Measurements from ENCODE around the gene SLC2A3.
"Not testable (repeated sequence)": the region's sequence is repeated elsewhere in the genome, so short reads cannot be mapped to it uniquely, and the experiment has no call there.

SLC2A3 gene

GRCh38 chr12:7935590-7936581 is at the start of gene SLC2A3:
Gene SLC2A3, minus strand, starts transcription at chr12:7936187. Its CDS starts 153 bp downstream, at chr12:7936034.
- DNase-seq (ENCODE audit: low spot score): peak; percentile 28

GRCh38 chr12:7984900-7985299 is 48.9 kb upstream of the SLC2A3 start:
- no peak for DNase-seq (ENCODE audit: low spot score)

DNA sequence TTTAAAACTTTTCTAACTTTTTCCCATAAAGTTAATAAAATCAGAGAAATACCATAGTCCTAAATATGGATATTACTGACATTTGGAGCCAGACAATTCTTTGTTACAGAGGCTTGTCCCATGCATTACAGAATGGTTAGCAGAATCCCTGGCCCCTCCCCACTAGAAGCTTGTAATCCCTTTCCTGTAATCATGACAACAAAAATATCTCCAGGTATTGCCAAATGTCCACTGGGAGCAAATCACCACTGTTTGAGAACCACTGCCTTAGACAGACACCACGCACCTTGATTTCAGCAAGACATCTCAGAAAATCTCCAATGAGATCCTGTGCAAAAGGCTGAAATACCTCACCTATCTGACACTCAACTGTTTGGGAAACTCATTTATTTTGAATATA is 47.5 kb upstream of the SLC2A3 start:
- not testable (repeated sequence) for DNase-seq (ENCODE audit: low spot score)

DNA sequence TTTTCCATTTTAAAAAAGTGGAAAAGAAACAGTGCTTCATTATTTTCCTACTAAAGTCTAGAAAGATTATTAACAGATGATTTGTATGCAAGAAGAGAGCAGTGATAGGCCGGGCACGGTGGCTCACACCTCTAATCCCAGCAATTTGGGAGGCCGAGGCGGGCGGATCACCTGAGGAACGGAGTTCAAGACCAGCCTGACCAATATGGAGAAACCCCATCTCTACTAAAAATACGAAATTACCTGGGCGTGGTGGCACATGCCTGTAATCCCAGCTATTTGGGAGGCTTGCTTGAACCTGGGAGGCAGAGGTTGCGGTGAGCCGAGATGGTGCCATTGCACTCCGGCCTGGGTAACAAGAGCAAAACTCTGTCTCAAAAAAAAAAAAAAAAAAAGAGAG is 47.0 kb upstream of the SLC2A3 start:
- DNase-seq (ENCODE audit: low spot score): not testable (repeated sequence)

DNA sequence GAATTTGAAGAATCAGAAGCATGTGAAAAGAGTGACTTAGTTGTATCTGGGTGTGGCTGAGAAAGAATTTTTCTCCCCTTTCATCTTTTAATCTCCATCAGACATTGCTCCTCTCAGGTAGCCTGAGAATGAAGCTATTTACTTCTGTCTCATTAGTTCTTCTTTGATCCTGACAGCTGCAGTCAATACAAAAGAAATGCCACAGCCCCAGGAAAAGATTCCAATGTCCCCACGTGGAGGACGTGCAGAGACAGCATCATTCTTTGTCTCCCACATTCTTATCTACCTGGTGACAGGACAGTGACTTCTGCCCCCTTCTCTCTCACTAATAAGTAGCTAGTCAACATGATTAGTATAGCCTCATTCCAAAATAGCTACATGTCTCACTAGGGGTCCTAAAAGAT is 46.3 kb upstream of the SLC2A3 start:
- DNase-seq (ENCODE audit: low spot score): not testable (repeated sequence)

DNA sequence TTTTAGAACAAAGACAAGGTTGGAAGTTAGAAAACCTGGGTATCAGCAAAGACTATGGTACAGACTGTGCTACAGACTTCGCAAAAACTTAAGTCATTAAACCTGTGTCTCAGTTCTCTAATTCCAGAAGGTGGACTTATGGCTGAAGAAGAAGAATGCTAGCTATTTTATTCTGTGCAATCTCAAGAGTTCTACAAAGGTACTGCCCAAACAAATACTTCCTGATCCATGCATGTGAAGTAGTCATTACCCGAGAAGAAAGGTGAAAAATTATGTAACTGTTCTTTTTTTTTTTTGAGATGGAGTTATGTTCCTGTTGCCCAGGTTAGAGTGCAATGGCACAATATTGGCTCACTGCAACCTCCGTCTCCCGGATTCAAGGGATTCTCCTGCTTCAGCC is 45.5 kb upstream of the SLC2A3 start:
- DNase-seq (ENCODE audit: low spot score): no peak

- not testable (repeated sequence) for DNase-seq (ENCODE audit: low spot score)
Measured at GRCh38 chr12:7977351-7978124, 41.6 kb upstream of the SLC2A3 start.

DNA sequence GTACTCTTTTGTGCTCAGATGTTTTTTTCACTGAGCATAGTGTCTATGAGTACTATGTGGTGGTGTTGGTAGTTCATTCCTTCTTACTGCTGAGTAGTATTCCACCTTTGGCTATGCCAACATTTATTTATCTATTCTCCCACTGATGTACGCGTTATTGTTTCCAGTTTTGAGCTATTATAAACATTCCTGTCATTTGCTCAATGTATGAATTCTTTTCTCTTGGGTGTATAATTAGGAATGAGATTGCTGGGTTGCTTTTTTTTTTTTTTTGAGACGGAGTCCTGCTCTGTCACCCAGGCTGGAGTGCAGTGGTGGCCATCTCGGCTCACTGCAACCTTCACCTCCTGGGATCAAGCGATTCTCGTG is 37.5 kb upstream of the SLC2A3 start:
- DNase-seq (ENCODE audit: low spot score): no peak

- no peak for DNase-seq (ENCODE audit: low spot score)
Measured at GRCh38 chr12:7972734-7973456, 36.9 kb upstream of the SLC2A3 start.

DNA sequence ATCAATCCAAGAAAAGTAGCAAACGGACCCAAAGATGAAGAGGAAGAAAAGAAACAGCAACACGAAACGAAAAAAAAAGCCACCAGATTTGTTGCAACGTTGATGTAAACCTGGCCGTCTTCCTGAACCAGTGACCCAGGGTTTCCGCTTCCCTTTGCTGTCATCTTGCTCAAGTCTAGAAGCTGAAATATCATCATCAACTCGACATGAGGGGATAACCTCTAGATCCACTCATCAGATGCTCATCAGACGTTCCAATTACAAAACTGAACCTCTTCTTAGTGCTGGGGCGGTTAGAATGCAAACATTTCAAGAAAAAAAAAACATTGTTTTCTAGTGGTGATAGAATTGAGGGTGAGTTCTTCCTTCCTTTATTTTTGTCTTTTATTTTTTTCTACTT is 36.3 kb upstream of the SLC2A3 start:
- not testable (repeated sequence) for DNase-seq (ENCODE audit: low spot score)

DNA sequence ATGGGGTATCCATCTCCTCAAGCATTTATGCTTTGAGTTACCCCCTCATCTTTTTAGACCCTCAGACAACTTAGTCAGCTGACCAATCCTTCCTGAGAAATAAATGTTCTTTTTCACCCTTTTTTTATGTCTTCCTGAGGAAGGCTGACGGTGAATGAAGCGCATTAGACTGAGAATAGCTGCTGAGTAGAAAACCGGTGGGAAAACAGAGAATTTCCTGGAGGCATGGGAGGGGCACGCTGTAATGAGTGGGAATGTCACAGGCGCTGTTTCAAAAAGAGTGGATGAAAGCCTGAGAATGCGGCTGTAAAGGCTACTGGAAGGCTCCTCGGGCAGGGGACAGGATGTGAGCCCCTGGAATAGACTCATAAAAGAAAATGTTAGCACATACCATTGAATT is 35.8 kb upstream of the SLC2A3 start:
- DNase-seq (ENCODE audit: low spot score): not testable (repeated sequence)

DNA sequence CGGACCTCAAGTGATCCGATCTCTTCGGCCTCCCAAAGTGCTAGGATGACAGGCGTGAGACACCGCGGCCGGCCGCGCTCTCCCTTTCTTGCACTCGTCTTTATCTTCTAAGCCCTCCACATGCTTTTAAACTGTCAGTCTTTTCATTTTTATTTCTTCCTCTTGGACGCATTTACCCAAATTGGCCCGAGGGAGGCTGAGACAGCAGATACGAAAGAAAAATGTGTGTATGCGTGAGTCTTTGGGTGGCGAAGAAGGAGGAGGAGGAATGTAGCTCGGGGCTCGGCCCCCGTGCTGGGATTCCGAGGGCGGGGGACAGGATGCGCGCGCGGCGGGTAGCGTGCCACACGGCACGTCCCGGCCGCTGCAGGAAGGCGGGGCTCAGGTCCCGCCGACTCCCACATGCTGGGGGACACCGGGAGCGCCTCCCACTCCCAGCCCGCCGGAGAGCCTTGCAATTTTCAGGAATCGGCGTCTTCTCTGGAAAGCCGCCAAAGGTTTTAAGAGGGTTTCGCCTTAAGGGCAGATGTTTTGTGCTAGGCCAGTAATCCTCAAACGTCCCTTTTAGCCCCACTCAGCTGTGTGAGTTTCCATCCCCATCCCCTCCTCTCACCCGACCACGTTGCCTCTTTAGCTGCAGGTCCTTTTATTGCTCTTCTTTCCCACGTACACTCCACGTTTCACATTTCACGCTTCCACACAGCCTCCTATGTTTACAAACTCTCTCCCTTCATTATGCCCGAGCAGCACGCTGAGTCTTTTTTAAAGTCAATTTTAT is 34.7 kb upstream of the SLC2A3 start:
- DNase-seq (ENCODE audit: low spot score): peak; percentile 91

DNA sequence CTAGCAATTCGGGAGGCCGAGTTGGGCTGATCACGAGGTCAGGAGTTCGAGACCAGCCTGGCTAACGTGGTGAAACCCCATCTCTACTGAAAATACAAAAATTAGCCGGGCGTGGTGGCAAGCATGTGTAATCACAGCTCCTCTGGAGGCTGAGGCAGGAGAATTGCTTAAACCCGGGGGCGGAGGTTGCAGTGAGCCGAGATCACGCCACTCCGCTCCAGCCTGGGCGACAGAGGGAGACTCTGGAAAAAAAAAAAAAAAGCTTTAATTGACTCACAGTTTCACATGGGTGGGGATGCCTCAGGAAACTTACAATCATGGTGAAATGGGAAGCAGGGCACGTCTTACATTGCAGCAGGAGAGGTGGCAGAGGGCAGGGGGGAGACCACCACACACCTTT is 30.6 kb upstream of the SLC2A3 start:
- DNase-seq (ENCODE audit: low spot score): no peak

- DNase-seq (ENCODE audit: low spot score): not testable (repeated sequence)
Measured at GRCh38 chr12:7964669-7965068, 28.7 kb upstream of the SLC2A3 start.

DNA sequence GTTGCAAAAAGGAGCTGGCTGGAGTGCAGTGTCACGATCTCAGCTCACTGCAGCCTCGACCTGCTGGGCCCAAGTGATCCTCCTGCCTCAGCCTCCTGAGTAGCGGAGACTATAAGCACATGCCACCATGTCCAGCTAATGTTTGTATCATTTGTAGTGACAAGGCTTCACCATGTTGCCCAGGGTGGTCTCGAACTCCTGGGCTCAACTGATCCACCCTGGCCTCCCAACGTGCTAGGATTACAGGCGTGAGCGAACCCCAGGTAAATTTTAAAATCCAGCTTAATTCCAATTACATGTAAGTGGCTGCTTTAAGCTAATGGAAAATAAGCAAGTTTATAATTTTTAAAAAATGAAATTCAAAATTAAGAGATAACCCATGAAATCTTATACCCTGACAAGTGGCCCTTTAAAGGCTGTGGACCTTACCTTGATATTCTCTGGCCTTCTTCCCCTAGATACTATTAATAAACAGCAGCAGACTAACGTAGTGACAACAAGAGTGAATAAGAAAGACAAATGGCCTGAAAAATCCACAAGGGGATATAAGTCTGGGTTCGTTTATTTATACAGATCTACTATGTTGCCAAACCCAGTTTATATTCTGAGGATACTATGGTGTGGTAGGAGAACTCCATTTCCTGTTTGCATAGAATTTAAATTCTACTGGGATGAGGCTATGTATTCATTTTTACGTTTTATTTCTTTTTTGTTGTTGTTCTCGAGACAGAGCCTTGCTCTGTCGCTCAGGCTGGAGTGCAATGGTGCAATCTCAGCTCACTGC is 25.6 kb upstream of the SLC2A3 start:
- no peak for DNase-seq (ENCODE audit: low spot score)

- no peak for DNase-seq (ENCODE audit: low spot score)
Measured at GRCh38 chr12:7959701-7960121, 23.7 kb upstream of the SLC2A3 start.

DNA sequence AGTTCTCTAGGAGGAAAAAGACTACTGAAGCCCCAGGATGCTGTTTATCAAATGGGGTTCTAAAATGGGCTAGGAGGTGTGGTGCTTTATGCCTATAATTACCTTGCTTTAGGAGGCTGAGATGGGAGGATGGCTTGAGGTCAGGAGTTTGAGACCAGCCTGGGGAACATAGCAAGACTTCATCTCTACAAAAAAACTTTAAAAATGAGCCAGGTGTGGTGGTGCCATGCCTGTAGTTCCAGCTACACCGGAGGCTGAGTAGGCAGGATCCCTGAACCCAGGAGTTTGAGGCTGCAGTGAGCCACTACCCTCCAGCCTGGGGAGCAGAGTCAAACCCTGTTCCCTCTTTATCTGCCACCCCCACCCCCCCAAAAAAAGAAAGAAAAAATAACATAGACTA is 23.3 kb upstream of the SLC2A3 start:
- DNase-seq (ENCODE audit: low spot score): no peak

DNA sequence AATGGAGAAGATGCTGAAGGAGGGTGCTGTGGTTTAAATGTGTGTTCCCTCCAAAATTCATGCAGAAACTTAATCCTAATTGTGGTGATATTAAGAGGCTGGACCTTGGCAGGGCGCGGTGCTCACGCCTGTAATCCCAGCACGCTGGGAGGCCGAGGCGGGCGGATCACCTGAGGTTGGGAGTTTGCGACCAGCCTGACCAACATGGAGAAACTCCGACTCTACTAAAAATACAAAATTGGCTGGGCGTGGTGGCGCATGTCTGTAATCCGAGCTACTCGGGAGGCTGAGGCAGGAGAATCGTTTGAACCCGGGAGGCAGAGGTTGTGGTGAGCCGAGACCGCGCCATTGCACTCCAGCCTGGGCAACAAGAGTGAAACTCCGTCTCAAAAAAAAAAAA is 18.9 kb upstream of the SLC2A3 start:
- DNase-seq (ENCODE audit: low spot score): not testable (repeated sequence)

DNA sequence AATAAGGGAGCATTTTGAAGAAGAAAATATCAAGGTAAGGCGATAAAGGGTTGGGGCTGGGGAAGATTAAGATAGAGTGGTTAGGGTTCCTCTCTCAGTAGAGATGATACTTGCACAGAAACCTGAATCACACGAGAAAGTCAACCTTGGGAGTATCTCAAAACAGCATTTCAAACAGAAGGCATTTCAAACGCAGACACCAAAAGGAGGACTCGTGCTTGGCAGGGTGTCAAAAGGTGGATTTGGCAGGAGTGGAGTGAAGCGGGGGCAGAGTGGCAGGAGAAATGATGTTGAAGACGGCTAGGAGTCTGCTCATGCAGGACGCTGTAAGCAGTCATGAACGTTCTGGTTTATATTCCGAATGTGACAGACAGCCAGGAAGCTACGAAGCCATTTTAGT is 18.4 kb upstream of the SLC2A3 start:
- not testable (repeated sequence) for DNase-seq (ENCODE audit: low spot score)

DNA sequence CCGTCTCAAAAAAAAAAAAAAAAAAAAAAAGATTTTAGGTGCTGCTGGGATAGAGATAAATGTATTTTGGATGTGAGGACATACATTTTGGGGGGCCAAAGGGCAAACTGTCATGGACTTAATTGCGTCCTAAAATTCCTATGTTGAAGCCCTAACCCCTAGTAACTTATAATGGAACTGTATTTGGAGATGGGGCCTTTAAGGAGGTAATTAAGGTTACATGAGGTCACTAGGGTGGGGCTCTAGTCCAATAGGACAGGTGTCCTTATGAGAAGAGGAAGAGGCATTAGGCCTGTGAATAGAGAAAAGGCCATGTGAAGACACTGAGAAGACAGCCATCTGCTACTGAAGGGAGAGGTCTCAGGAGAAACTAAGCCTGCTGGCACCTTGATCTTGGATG is 17.9 kb upstream of the SLC2A3 start:
- DNase-seq (ENCODE audit: low spot score): not testable (repeated sequence)

DNA sequence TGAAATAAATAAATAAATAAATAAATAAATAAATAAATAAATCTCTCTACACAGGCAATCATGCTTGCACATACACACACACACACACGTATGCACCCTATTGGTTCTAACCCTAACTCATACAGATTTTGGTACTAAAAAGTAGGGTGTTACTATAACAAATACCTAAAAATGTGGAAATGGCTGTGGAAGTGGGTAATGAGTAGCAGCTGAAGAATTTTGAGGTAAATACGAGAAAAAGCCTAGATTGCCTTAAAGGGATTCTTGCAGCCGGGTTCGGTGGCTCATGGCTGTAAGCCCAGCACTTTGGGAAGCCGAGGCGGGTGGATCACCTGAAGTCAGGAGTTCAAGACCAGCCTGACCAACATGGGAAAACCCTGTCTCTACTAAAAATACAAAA is 15.7 kb upstream of the SLC2A3 start:
- DNase-seq (ENCODE audit: low spot score): no peak

Measured in D341Med (cell line).